GM21529 (cell line): Measurements from ENCODE around the gene DDX50.
"Not testable (repeated sequence)": the region's sequence is repeated elsewhere in the genome, so short reads cannot be mapped to it uniquely, and the experiment has no call there.

ENCODE experiments used
- ATAC-seq: cut with Tn5 transposase; IDR thresholded peaks from one replicate; pipeline ENCODE4 v1.9.1; 2021; ENCODE audit not compliant: unreplicated experiment

The DDX50 gene

GRCh38 chr10:68900427-68901104 is 549 bp upstream of the DDX50 start:
- ATAC-seq = peak; percentile 42

- ATAC-seq = no peak
Measured at GRCh38 chr10:68902382-68902781, 1.3 kb downstream of the DDX50 start.

GRCh38 chr10:68924593-68924992 is 23.5 kb downstream of the DDX50 start:
- no peak for ATAC-seq

GRCh38 chr10:68925489-68925888 is 24.4 kb downstream of the DDX50 start:
- no peak for ATAC-seq

GRCh38 chr10:68929157-68929556 is 28.0 kb downstream of the DDX50 start:
- not testable (repeated sequence) for ATAC-seq

- not testable (repeated sequence) for ATAC-seq
Measured at GRCh38 chr10:68929888-68930287, 28.8 kb downstream of the DDX50 start.

GRCh38 chr10:68932860-68933259 is 31.7 kb downstream of the DDX50 start:
- not testable (repeated sequence) for ATAC-seq

GRCh38 chr10:68934994-68935393 is 33.9 kb downstream of the DDX50 start:
- ATAC-seq = no peak

GRCh38 chr10:68938117-68938516 is 37.0 kb downstream of the DDX50 start:
- no peak for ATAC-seq

GRCh38 chr10:68938884-68939283 is 37.8 kb downstream of the DDX50 start:
- ATAC-seq = no peak

GRCh38 chr10:68940917-68941316 is 39.8 kb downstream of the DDX50 start:
- ATAC-seq = not testable (repeated sequence)

- ATAC-seq = no peak
Measured at GRCh38 chr10:68950598-68950997, 49.5 kb downstream of the DDX50 start.

GRCh38 chr10:68954904-68955303 is 53.8 kb downstream of the DDX50 start:
- no peak for ATAC-seq

GRCh38 chr10:68955355-68955831 is 54.3 kb downstream of the DDX50 start:
- peak; percentile 17 for ATAC-seq

- ATAC-seq = peak; percentile 84
Measured at GRCh38 chr10:68955832-68956532, 54.9 kb downstream of the DDX50 start, which contains the start of gene DDX21. Gene DDX21, plus strand, starts transcription at chr10:68956170. Its CDS starts 56 bp downstream, at chr10:68956226.

GRCh38 chr10:68957284-68957615 is 56.1 kb downstream of the DDX50 start:
- no peak for ATAC-seq

- ATAC-seq = no peak
Measured at GRCh38 chr10:68957654-68958053, 56.5 kb downstream of the DDX50 start.

- ATAC-seq = no peak
Measured at GRCh38 chr10:68959695-68960527, 58.8 kb downstream of the DDX50 start.

- no peak for ATAC-seq
Measured at GRCh38 chr10:68963151-68963550, 62.0 kb downstream of the DDX50 start.

- no peak for ATAC-seq
Measured at GRCh38 chr10:68973975-68974374, 72.9 kb downstream of the DDX50 start.

- not testable (repeated sequence) for ATAC-seq
Measured at GRCh38 chr10:68975936-68976473, 74.9 kb downstream of the DDX50 start.
